ENCODE data around the gene NAA60.
A peak's percentile ranks its signal among the peaks of the same experiment; 100 is the strongest.

Gene NAA60

GRCh38 chr16:3443108-3444031 lies at the start of gene NAA60, which contains the start of gene ZNF597:
TSS of gene NAA60 (plus strand) at chr16:3443680. CDS start at chr16:3476228, 32,548 bp downstream.
TSS of gene ZNF597 (minus strand) at chr16:3443504. CDS start at chr16:3443153, 351 bp downstream.
- H3K4me1 ChIP-seq (ENCODE audit: insufficient read depth, low read length): no peaks in the 10 kb centered on the region
- H3K9ac ChIP-seq (ENCODE audit: low read depth, low read length): peak within 1 kb of the TSS; percentile 80
- H3K36me3 ChIP-seq (ENCODE audit: insufficient read depth, low read length): no peaks in the 10 kb centered on the region
- no peaks in the 10 kb centered on the region for H3K9me3 ChIP-seq (ENCODE audit: control insufficient read depth, insufficient read depth, low read length)

- Histone ChIP-seq H3K9ac (ENCODE audit: low read depth, low read length) (peak overlapping the region; percentile 64), H3K9me3 (ENCODE audit: control insufficient read depth, insufficient read depth, low read length) (peaks cover 9% of the 10 kb centered on the region), H3K36me3 (ENCODE audit: insufficient read depth, low read length) (peaks cover 14% of the 10 kb centered on the region), H3K4me1 (ENCODE audit: insufficient read depth, low read length) (no peaks in the 10 kb centered on the region)
Measured at GRCh38 chr16:3400446-3400778, 43.1 kb upstream of the NAA60 start.

GRCh38 chr16:3400779-3401688 lies 42.4 kb upstream of the NAA60 start, which contains the start of the genes ZNF174 and ZSCAN32:
TSS of gene ZNF174 (plus strand) at chr16:3401215. CDS start at chr16:3402005, 790 bp downstream.
TSS of gene ZSCAN32 (minus strand) at chr16:3401004. CDS start at chr16:3397557, 3,447 bp downstream.
- Histone ChIP-seq H3K36me3 (ENCODE audit: insufficient read depth, low read length) (peaks cover 15% of the 10 kb centered on the region), H3K4me1 (ENCODE audit: insufficient read depth, low read length) (no peaks in the 10 kb centered on the region), H3K9ac (ENCODE audit: low read depth, low read length) (peak within 1 kb of the TSS; percentile 64), H3K9me3 (ENCODE audit: control insufficient read depth, insufficient read depth, low read length) (peaks cover 10% of the 10 kb centered on the region)

- H3K36me3 ChIP-seq (ENCODE audit: insufficient read depth, low read length): peaks cover 14% of the 10 kb centered on the region
- peaks cover 15% of the 10 kb centered on the region for H3K9me3 ChIP-seq (ENCODE audit: control insufficient read depth, insufficient read depth, low read length)
- peak overlapping the region; percentile 64 for H3K9ac ChIP-seq (ENCODE audit: low read depth, low read length)
- no peaks in the 10 kb centered on the region for H3K4me1 ChIP-seq (ENCODE audit: insufficient read depth, low read length)
Measured at GRCh38 chr16:3401719-3402397, 41.6 kb upstream of the NAA60 start.

GRCh38 chr16:3408561-3409197 lies 34.8 kb upstream of the NAA60 start:
- Histone ChIP-seq H3K9ac (ENCODE audit: low read depth, low read length) (no peak overlapping the region), H3K36me3 (ENCODE audit: insufficient read depth, low read length) (peaks cover 26% of the 10 kb centered on the region), H3K4me1 (ENCODE audit: insufficient read depth, low read length) (no peaks in the 10 kb centered on the region), H3K9me3 (ENCODE audit: control insufficient read depth, insufficient read depth, low read length) (peaks cover 50% of the 10 kb centered on the region)

GRCh38 chr16:3413730-3414379 lies 29.6 kb upstream of the NAA60 start:
- peaks cover 21% of the 10 kb centered on the region for H3K9me3 ChIP-seq (ENCODE audit: control insufficient read depth, insufficient read depth, low read length)
- H3K4me1 ChIP-seq (ENCODE audit: insufficient read depth, low read length): no peaks in the 10 kb centered on the region
- no peak overlapping the region for H3K9ac ChIP-seq (ENCODE audit: low read depth, low read length)
- peaks cover 3% of the 10 kb centered on the region; the same call in 1 of the 2 replicates for H3K36me3 ChIP-seq (ENCODE audit: insufficient read depth, low read length)

- Histone ChIP-seq H3K36me3 (ENCODE audit: insufficient read depth, low read length) (no peaks in the 10 kb centered on the region; the same call in 1 of the 2 replicates), H3K4me1 (ENCODE audit: insufficient read depth, low read length) (no peaks in the 10 kb centered on the region), H3K9ac (ENCODE audit: low read depth, low read length) (no peak overlapping the region), H3K9me3 (ENCODE audit: control insufficient read depth, insufficient read depth, low read length) (no peaks in the 10 kb centered on the region)
Measured at GRCh38 chr16:3431779-3432219, 11.7 kb upstream of the NAA60 start.

GRCh38 chr16:3434373-3434772 lies 9.1 kb upstream of the NAA60 start:
- Histone ChIP-seq H3K9ac (ENCODE audit: low read depth, low read length) (no peak overlapping the region), H3K36me3 (ENCODE audit: insufficient read depth, low read length) (no peaks in the 10 kb centered on the region; the same call in 1 of the 2 replicates), H3K4me1 (ENCODE audit: insufficient read depth, low read length) (no peaks in the 10 kb centered on the region), H3K9me3 (ENCODE audit: control insufficient read depth, insufficient read depth, low read length) (no peaks in the 10 kb centered on the region)

GRCh38 chr16:3439637-3440036 lies 3.8 kb upstream of the NAA60 start:
- H3K4me1 ChIP-seq (ENCODE audit: insufficient read depth, low read length): no peaks in the 10 kb centered on the region
- H3K9me3 ChIP-seq (ENCODE audit: control insufficient read depth, insufficient read depth, low read length): no peaks in the 10 kb centered on the region
- no peak overlapping the region for H3K9ac ChIP-seq (ENCODE audit: low read depth, low read length)
- no peaks in the 10 kb centered on the region; the same call in 1 of the 2 replicates for H3K36me3 ChIP-seq (ENCODE audit: insufficient read depth, low read length)

GRCh38 chr16:3444032-3444388 lies 530 bp downstream of the NAA60 start:
- Histone ChIP-seq H3K36me3 (ENCODE audit: insufficient read depth, low read length) (no peaks in the 10 kb centered on the region), H3K9ac (ENCODE audit: low read depth, low read length) (peak overlapping the region; percentile 80), H3K9me3 (ENCODE audit: control insufficient read depth, insufficient read depth, low read length) (no peaks in the 10 kb centered on the region), H3K4me1 (ENCODE audit: insufficient read depth, low read length) (no peaks in the 10 kb centered on the region)

GRCh38 chr16:3454093-3454492 lies 10.6 kb downstream of the NAA60 start:
- Histone ChIP-seq H3K4me1 (ENCODE audit: insufficient read depth, low read length) (peaks cover 9% of the 10 kb centered on the region), H3K36me3 (ENCODE audit: insufficient read depth, low read length) (no peaks in the 10 kb centered on the region; the same call in 1 of the 2 replicates)

GRCh38 chr16:3454631-3455147 lies 11.2 kb downstream of the NAA60 start:
- no peaks in the 10 kb centered on the region; the same call in 1 of the 2 replicates for H3K36me3 ChIP-seq (ENCODE audit: insufficient read depth, low read length)
- H3K4me1 ChIP-seq (ENCODE audit: insufficient read depth, low read length): peaks cover 15% of the 10 kb centered on the region
- no peaks in the 10 kb centered on the region for H3K9me3 ChIP-seq (ENCODE audit: control insufficient read depth, insufficient read depth, low read length)
- H3K9ac ChIP-seq (ENCODE audit: low read depth, low read length): no peak overlapping the region

More at GRCh38 chr16:3454093-3454492, 10.6 kb downstream of the NAA60 start:
- no peaks in the 10 kb centered on the region for H3K9me3 ChIP-seq (ENCODE audit: control insufficient read depth, insufficient read depth, low read length)
- no peak overlapping the region for H3K9ac ChIP-seq (ENCODE audit: low read depth, low read length)

All from ES-I3 (cell line).